Immature natural killer cell (primary cell): ENCODE data around the gene PADI1. TPM values are rescaled to one million over a fixed set of nuclear protein-coding genes. Genes with fewer than 3 reads are reported as not detected.

Experiments used
- DNase-seq, 3 donors: peaks; one replicate each; pipeline ENCODE4 v3.0.0; 2022; ENCODE audit warnings: mixed read lengths in 1 of 3
- H3K27ac Mint-ChIP-seq, 6 donors: one replicate each; pipeline ENCODE4 v1.8.0; 2020; ENCODE audit warnings: mixed read lengths in 6 of 6, mild to moderate bottlenecking in 5 of 6, inconsistent platforms in 4 of 6, moderate library complexity in 3 of 6
- H3K27me3 Mint-ChIP-seq, 3 donors: one replicate each; pipeline ENCODE4 v1.8.0; 2020 to 2021; ENCODE audit warnings: low read depth in 3 of 3, mild to moderate bottlenecking in 3 of 3, mixed read lengths in 3 of 3, moderate library complexity in 3 of 3, inconsistent platforms in 1 of 3
- H3K36me3 Mint-ChIP-seq, 3 donors: one replicate each; pipeline ENCODE4 v1.8.0; 2020; ENCODE audit warnings: mixed read lengths in 3 of 3, inconsistent platforms in 2 of 3, mild to moderate bottlenecking in 2 of 3
- H3K4me1 Mint-ChIP-seq, 2 donors: one replicate each; pipeline ENCODE4 v1.8.0; 2020; ENCODE audit warnings: inconsistent platforms in 2 of 2, mild to moderate bottlenecking in 2 of 2, mixed read lengths in 2 of 2, moderate library complexity in 1 of 2
- H3K4me3 Mint-ChIP-seq, 5 donors: one replicate each; pipeline ENCODE4 v1.8.0; 2020; ENCODE audit warnings: mild to moderate bottlenecking in 5 of 5, mixed read lengths in 5 of 5, inconsistent platforms in 3 of 5, moderate library complexity in 3 of 5
- H3K9me3 Mint-ChIP-seq, 6 donors: one replicate each; pipeline ENCODE4 v1.8.0; 2020; ENCODE audit warnings: mild to moderate bottlenecking in 6 of 6, mixed read lengths in 6 of 6, inconsistent platforms in 4 of 6, moderate library complexity in 3 of 6
- polyA plus RNA-seq, 3 donors: library from polyadenylated mRNA; unstranded; fragments of 300-500 nt; fragmentation: Illumina TruSeq; gene quantifications; one replicate each; pipeline ENCODE4 v1.2.3, GENCODE V29; 2021

PADI1 gene
- polyA plus RNA-seq, 3 donors from 2014 or later = not detected

- Mint-ChIP-seq H3K36me3 (no peaks in the 10 kb centered on the region), H3K4me1 (no peaks in the 10 kb centered on the region), H3K4me3 (no peak overlapping the region), H3K27me3 (peaks cover 0 to 14% (median 5%) of the 10 kb centered on the region in 3 donors), H3K9me3 (peaks cover 0 to 2% (median 0%) of the 10 kb centered on the region in 6 donors), H3K27ac (no peak overlapping the region)
- no peak for DNase-seq
These were observed 88.9 kb downstream of the PADI1 start for GRCh38 chr1:17293681-17294425.

- H3K27me3 Mint-ChIP-seq = peaks cover 0 to 14% (median 5%) of the 10 kb centered on the region in 3 donors
These were observed 90.4 kb downstream of the PADI1 start for GRCh38 chr1:17295292-17295691.

More at GRCh38 chr1:17295292-17295691, 90.4 kb downstream of the PADI1 start:
- no peaks in the 10 kb centered on the region for H3K36me3 Mint-ChIP-seq
- peaks cover 0 to 3% (median 0%) of the 10 kb centered on the region in 6 donors for H3K9me3 Mint-ChIP-seq
- no peaks in the 10 kb centered on the region for H3K4me1 Mint-ChIP-seq
- DNase-seq = no peak
- no peak overlapping the region for H3K27ac Mint-ChIP-seq
- H3K4me3 Mint-ChIP-seq = no peak overlapping the region

Other genes with a start within 250 kb of the PADI1 start
- not detected for gene MFAP2, start 224.5 kb upstream of the PADI1 start, polyA plus RNA-seq
- gene ATP13A2, start 193.2 kb upstream of the PADI1 start, polyA plus RNA-seq = 10 to 100 TPM; 21.1 to 53.4 (median 26.3) TPM
- gene SDHB, start 151.1 kb upstream of the PADI1 start, polyA plus RNA-seq = 100 to 1,000 TPM; 142 to 299 (median 173) TPM
- gene PADI2, start 85.7 kb upstream of the PADI1 start, polyA plus RNA-seq = 1 to 10 TPM in 1 of 3 donors, under 1 TPM in 2; 0.15 to 1.6 (median 0.20) TPM
- not detected for gene PADI3, start 44.0 kb downstream of the PADI1 start, polyA plus RNA-seq
- 1 to 10 TPM; 1.4 to 5.1 (median 3.0) TPM for gene PADI4, start 103.1 kb downstream of the PADI1 start, polyA plus RNA-seq
- gene PADI6, start 167.1 kb downstream of the PADI1 start, polyA plus RNA-seq = 1 to 10 TPM in 1 of 3 donors, under 1 TPM in 2; 0.71 to 1.8 (median 0.92) TPM
- gene RCC2, start 234.5 kb downstream of the PADI1 start, polyA plus RNA-seq = 10 to 100 TPM; 22.8 to 35.5 (median 28.1) TPM